Measurements from ENCODE around the gene CNTNAP2.

The CNTNAP2 gene

DNA sequence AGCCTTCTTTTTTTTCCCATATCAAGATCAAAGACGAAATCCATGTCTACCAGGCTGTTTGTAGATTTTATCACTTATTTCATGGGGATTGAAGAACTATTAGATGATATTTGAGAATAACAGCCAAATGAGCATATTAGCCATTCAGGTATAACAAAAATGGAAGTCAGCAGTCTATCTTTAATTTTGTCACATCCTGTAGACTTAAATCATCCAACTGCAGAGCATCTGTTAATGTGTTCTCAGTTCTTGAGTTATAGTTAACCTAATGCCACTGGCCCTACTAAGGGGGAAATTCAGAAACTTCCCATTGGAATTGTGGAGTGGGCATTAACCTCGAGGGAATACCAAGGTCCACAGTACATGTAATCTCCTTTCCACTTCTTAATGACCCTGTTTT lies 380.1 kb downstream of the CNTNAP2 start:
- TF ChIP-seq, protein P1, sequence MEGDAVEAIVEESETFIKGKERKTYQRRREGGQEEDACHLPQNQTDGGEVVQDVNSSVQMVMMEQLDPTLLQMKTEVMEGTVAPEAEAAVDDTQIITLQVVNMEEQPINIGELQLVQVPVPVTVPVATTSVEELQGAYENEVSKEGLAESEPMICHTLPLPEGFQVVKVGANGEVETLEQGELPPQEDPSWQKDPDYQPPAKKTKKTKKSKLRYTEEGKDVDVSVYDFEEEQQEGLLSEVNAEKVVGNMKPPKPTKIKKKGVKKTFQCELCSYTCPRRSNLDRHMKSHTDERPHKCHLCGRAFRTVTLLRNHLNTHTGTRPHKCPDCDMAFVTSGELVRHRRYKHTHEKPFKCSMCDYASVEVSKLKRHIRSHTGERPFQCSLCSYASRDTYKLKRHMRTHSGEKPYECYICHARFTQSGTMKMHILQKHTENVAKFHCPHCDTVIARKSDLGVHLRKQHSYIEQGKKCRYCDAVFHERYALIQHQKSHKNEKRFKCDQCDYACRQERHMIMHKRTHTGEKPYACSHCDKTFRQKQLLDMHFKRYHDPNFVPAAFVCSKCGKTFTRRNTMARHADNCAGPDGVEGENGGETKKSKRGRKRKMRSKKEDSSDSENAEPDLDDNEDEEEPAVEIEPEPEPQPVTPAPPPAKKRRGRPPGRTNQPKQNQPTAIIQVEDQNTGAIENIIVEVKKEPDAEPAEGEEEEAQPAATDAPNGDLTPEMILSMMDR (conservative IDR thresholded peaks at IDR 0.05) = no peak
- no peak for TF ChIP-seq ZFX (IDR thresholded peaks at IDR 0.05)

GRCh38 chr7:146499970-146500369 lies 383.4 kb downstream of the CNTNAP2 start:
- TF ChIP-seq, protein P1 (conservative IDR thresholded peaks at IDR 0.05) = no peak
- no peak for TF ChIP-seq ZFX (IDR thresholded peaks at IDR 0.05)
- H3K27ac ChIP-seq = no peak overlapping the region

More for the DNA sequence above, 380.1 kb downstream of the CNTNAP2 start:
- H3K27ac ChIP-seq = no peak overlapping the region

- TF ChIP-seq, protein P1 (conservative IDR thresholded peaks at IDR 0.05) = no peak
- TF ChIP-seq ZFX (IDR thresholded peaks at IDR 0.05) = no peak
- no peak overlapping the region for H3K27ac ChIP-seq
Measured at GRCh38 chr7:146503844-146504243, 387.2 kb downstream of the CNTNAP2 start.

- H3K27ac ChIP-seq = no peak overlapping the region
- TF ChIP-seq ZFX (IDR thresholded peaks at IDR 0.05) = no peak
- TF ChIP-seq, protein P1 (conservative IDR thresholded peaks at IDR 0.05) = no peak
Measured at GRCh38 chr7:146510088-146510680, 393.6 kb downstream of the CNTNAP2 start.

DNA sequence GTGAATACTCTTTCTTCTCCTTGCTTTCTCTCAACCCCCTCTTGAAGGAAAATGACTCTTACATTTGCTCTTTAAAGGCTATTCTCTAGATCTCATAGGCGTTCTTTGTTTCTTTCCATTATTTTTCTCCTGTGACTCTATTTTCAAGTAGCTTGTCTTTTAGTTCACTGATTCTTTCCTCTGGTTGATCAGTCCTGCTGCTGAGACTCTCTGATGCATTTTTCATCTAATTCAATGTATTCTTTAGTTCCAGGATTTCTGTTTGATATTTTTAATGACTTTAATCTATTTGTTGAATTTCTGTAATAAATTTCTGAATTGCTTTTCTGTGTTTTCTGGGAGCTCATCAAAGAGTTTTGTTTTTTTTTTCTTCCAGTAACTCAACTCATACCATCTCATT lies 397.7 kb downstream of the CNTNAP2 start:
- no peak for TF ChIP-seq ZFX (IDR thresholded peaks at IDR 0.05)
- TF ChIP-seq, protein P1 (conservative IDR thresholded peaks at IDR 0.05) = no peak
- no peak overlapping the region for H3K27ac ChIP-seq

- TF ChIP-seq, protein P1 (conservative IDR thresholded peaks at IDR 0.05) = no peak
- no peak for TF ChIP-seq ZFX (IDR thresholded peaks at IDR 0.05)
- no peak overlapping the region for H3K27ac ChIP-seq
Measured at GRCh38 chr7:146528581-146528980, 412.0 kb downstream of the CNTNAP2 start.

- no peak for TF ChIP-seq ZFX (IDR thresholded peaks at IDR 0.05)
- TF ChIP-seq, protein P1 (conservative IDR thresholded peaks at IDR 0.05) = no peak
- no peak overlapping the region for H3K27ac ChIP-seq
Measured at GRCh38 chr7:146539836-146540235, 423.2 kb downstream of the CNTNAP2 start.

Measured in C4-2B (cell line).